AG04449 (cell line): ENCODE data around the gene ATM.

Experiments
- CTCF ChIA-PET: fragments of 350-600 bp; formaldehyde crosslinking; extraction: SDS; loops from one replicate; lab custom pipeline; 2021; ENCODE audit warnings: antibody characterized with exemption; lab: Yijun Ruan, JAX
- POLR2A ChIA-PET: fragments of 400-600, 350-600 bp; formaldehyde crosslinking; extraction: SDS; loops from one replicate; lab custom pipeline; 2020; ENCODE audit warnings: antibody characterized with exemption, inconsistent platforms; lab: Yijun Ruan, JAX
- DNase-seq: peaks from one replicate; pipeline ENCODE4 v3.0.0-alpha.2; 2010; ENCODE audit warnings: low read depth, low spot score
- H3K4me3 ChIP-seq: 2 replicates; pipeline ENCODE4 v1.5.1; 2011; ENCODE audit warnings: low read depth, mild to moderate bottlenecking, control low read depth, low read length
- TF ChIP-seq, protein P1 (sequence below): IDR thresholded peaks from one replicate; pipeline ENCODE4 v1.5.1; 2011; ENCODE audit warnings: mild to moderate bottlenecking, moderate library complexity, low read length, control low read depth, inconsistent platforms; ENCODE audit not compliant: insufficient read depth; ENCODE audit errors: missing control alignments

ATM gene

DNA sequence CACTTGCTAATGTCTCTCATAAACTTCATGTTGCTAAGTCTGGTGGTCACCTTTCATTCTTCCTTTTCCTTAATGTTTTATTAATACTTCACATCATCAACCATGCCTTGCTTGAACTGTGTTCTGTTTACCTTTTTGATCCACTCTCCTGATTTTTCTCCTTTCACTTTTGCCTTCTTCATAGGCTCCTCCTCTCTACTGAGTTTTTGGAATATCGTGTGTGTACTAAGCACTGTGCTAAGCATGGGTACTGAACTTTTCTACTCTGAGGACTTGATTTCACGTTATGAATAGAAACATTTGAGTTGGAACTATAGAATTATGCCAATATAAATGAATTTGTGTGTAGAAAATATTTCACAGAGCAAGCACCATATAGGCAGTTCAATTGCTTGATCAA lies 90.6 kb downstream of the ATM start:
- CTCF ChIA-PET = no interaction called here
- DNase-seq = no peak
- TF ChIP-seq, protein P1, sequence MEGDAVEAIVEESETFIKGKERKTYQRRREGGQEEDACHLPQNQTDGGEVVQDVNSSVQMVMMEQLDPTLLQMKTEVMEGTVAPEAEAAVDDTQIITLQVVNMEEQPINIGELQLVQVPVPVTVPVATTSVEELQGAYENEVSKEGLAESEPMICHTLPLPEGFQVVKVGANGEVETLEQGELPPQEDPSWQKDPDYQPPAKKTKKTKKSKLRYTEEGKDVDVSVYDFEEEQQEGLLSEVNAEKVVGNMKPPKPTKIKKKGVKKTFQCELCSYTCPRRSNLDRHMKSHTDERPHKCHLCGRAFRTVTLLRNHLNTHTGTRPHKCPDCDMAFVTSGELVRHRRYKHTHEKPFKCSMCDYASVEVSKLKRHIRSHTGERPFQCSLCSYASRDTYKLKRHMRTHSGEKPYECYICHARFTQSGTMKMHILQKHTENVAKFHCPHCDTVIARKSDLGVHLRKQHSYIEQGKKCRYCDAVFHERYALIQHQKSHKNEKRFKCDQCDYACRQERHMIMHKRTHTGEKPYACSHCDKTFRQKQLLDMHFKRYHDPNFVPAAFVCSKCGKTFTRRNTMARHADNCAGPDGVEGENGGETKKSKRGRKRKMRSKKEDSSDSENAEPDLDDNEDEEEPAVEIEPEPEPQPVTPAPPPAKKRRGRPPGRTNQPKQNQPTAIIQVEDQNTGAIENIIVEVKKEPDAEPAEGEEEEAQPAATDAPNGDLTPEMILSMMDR = no peak
- no peak overlapping the region for H3K4me3 ChIP-seq
- POLR2A ChIA-PET = no interaction called here

DNA sequence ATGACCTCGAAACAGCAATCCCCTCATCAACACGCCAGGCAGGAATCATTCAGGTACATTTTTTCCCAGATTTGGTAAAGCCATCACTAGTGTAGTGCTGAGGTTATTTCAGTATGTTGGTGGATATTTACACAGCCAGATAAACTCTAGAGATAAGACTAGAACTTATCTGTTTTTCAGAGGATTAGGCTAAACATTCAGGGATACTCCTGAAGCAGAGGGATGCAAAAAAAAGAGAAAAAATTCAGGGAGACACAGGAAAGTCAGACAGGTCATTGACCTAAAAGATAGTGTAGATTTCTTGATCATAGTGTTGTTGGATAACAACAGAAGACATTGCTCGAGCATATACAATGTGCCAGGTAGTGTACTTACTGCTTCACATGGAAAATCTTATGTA lies 93.2 kb downstream of the ATM start:
- ChIA-PET POLR2A (no interaction called here), CTCF (no interaction called here)
- H3K4me3 ChIP-seq = no peak overlapping the region
- TF ChIP-seq, protein P1 = no peak
- no peak for DNase-seq

DNA sequence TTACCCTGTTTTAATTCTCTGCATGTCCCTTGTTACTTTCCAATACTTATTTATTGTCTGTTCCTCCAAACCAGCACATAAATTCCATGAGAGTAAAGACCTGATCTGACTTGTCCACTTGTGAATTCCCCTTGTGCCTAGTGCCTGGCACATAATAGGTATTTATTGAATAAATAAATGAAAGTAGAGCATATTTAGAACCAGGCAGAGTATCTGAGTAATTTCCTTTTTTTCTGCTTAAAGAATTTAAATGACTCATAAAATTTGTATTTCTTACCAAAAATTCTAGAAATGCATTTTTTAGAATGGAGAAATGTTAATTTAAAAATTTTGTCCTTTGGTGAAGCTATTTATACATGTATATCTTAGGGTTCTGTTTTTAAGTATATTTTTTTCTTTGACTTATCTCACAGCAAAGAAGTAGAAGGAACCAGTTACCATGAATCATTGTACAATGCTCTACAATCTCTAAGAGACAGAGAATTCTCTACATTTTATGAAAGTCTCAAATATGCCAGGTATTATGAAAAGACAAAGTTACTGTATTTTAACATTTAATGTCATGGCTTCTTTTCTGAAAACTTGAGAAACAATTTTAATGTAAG lies 96.8 kb downstream of the ATM start:
- peak; percentile 17 for DNase-seq
- TF ChIP-seq, protein P1 = no peak
- no peak overlapping the region for H3K4me3 ChIP-seq
- ChIA-PET POLR2A (interaction anchor here (0.6 kb wide), 1 partner anchor 148 kb away, joined by 3 read pairs; no protein-coding TSS in a partner anchor), CTCF (no interaction called here)

DNA sequence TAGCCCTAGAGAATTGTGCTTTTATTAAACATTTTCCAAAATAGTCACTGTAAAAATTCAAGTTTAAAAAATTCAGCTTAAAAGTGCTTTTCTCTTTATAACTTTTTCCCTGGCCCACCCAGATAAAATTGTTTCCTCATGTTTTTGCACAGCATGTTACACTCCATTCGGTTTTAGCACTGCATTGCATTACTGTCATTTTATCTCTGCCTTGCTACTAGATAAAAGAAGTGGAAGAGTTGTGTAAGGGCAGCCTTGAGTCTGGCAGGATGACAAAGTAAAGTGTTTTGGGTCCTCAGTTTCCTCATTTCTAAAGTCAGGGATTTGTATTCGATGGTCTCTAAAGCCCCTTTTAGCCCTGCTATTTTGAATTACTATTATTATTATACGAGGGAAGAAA lies 99.8 kb downstream of the ATM start:
- no peak overlapping the region for H3K4me3 ChIP-seq
- TF ChIP-seq, protein P1 = no peak
- CTCF ChIA-PET = no interaction called here
- DNase-seq = no peak
- POLR2A ChIA-PET = no interaction called here

DNA sequence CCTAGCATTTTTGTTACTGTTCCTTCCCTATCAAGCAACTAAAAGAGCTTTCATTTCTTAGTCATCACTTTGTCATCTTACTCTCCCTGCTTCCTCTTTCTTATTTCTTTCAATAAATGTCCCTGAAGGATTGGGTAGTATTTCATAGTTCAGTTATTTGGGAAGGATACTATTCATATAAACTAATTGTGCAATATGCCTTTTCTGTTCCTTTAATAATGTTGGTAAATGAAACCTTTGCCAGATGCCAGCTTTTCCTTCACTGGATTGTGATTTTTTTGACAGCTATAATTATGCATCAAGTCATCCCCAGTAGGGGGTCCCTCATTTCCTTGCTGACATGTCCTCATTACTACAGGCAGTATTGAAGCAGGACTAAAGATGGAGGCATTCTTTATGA lies 101.7 kb downstream of the ATM start:
- TF ChIP-seq, protein P1 = no peak
- POLR2A ChIA-PET = no interaction called here
- H3K4me3 ChIP-seq = no peak overlapping the region
- peak; percentile 14 for DNase-seq
- CTCF ChIA-PET = no interaction called here

DNA sequence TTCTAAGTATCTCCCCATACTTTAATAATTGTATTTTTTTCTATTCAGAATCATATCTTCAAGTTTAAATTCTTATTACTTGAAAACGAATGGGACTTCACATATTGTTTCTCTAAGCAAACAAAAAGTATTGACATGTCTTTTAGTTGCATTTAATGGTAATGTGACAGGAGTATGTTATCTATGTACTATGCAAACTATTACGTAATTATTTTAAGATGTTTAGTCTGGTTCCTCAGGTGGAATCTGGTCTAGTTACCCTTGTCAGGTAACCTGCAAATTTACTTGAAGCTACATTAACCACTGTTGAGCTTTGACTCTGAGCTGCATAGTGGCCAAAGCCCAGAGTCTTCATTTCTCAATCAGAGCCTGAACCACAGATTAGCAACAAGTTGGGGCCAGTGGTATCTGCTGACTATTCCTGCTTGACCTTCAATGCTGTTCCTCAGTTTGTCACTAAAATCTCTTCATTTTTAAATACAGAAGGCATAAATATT lies 110.6 kb downstream of the ATM start:
- DNase-seq = no peak
- ChIA-PET POLR2A (no interaction called here), CTCF (no interaction called here)
- TF ChIP-seq, protein P1 = no peak
- H3K4me3 ChIP-seq = no peak overlapping the region
